Measurements from ENCODE around the gene SCGB3A1.

Gene SCGB3A1

GRCh38 chr5:180541710-180542109, 49.6 kb downstream of the SCGB3A1 start:
- Histone ChIP-seq H3K4me1 (ENCODE audit: low read depth, poor library complexity, severe bottlenecking) (peaks cover 5% of the 10 kb centered on the region), H3K27me3 (ENCODE audit: insufficient read depth, low read depth) (no peaks in the 10 kb centered on the region), H3K9ac (no peak overlapping the region), H3K36me3 (ENCODE audit: insufficient read depth) (no peaks in the 10 kb centered on the region), H3K79me2 (ENCODE audit: insufficient read depth, low read depth) (0 out of 2 replicates have a peak, but pooled peaks cover 13% of the 10 kb centered on the region), H2AFZ (ENCODE audit: low read depth) (no peak overlapping the region), H3K4me2 (no peak overlapping the region), H4K20me1 (ENCODE audit: insufficient read depth) (no peaks in the 10 kb centered on the region), H3K4me3 (IDR thresholded peaks at IDR 0.05; ENCODE audit: insufficient read depth, low read depth, low read length) (no peak overlapping the region), H3K27ac (no peak overlapping the region)
- no peak for TF ChIP-seq CTCF (conservative IDR thresholded peaks at IDR 0.05; ENCODE audit: low read depth, low read length)

All from KMS-11 (cell line).